ENCODE results near the gene ANKRD27. TPM values are rescaled to one million over a fixed set of nuclear protein-coding genes. Genes with fewer than 3 reads are reported as not detected.
"Not testable (repeated sequence)": the region's sequence is repeated elsewhere in the genome, so short reads cannot be mapped to it uniquely, and the experiment has no call there.

The ANKRD27 gene
- total RNA-seq, 1 experiment from 2014 or later: 40.7 TPM

DNA sequence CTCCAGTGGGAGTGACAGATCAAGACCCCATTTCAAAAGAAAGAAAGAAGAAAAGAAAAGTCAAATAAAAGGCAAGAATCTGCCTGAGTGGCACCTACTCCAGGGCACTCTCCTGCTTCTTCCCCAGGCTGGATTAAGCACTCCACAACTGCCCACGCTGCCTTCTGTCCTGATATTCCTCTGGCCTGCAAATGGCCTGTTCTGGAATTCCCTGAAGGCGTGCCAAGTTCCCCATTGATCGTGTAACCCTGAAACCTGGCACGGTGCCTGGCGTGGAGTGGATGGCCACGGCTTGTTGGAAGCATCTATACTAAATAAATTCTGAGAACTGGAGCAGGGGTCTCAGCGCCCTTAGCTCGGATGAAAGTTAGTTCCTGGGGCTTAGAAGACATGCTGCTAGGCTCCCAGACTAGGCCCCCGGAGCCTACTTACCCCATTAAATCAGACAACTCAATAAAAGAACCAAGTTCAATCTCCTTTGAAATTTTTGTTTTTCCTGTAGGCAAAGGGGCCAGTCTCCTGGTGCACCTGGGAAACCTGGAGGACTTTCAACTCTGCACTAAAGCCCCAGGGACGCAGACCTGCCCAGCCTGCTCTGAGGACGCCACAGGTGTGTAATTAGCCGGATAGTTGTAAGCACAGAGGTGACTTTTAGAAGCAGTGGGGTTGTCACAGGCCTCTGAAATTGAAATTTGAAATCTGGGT, 21.9 kb downstream of the ANKRD27 start:
- no peak for DNase-seq
- H3K4me3 ChIP-seq (ENCODE audit: insufficient read depth, low read depth, low read length): no peak overlapping the region
- no peaks in the 10 kb centered on the region for H3K27me3 ChIP-seq (ENCODE audit: control insufficient read depth, insufficient read depth, low read length)
- H3K36me3 ChIP-seq (replicated peaks; ENCODE audit: control insufficient read depth, insufficient read depth, low read length): peaks cover 2% of the 10 kb centered on the region; the same call in 1 of the 2 replicates

DNA sequence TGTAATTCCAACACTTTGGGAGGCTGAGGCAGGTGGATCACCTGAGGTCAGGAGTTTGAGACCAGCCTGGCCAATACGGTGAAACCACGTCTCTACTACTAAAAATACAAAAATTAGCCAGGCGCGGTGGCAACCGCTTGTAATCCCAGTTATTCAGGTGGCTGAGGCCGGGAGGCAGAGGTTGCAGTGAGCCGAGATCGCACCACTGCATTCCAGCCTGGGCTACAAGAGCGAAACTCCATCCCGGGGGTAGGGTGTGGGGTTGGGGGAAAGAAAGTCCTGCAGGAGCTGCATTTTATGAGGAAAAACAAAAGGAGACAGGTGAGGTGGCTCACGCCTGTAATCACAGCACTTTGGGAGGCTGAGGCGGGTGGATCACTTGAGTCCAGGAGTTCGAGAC, 22.6 kb downstream of the ANKRD27 start:
- not testable (repeated sequence) for H3K36me3 ChIP-seq (replicated peaks; ENCODE audit: control insufficient read depth, insufficient read depth, low read length); H3K4me3 ChIP-seq (ENCODE audit: insufficient read depth, low read depth, low read length); H3K27me3 ChIP-seq (ENCODE audit: control insufficient read depth, insufficient read depth, low read length); DNase-seq

DNA sequence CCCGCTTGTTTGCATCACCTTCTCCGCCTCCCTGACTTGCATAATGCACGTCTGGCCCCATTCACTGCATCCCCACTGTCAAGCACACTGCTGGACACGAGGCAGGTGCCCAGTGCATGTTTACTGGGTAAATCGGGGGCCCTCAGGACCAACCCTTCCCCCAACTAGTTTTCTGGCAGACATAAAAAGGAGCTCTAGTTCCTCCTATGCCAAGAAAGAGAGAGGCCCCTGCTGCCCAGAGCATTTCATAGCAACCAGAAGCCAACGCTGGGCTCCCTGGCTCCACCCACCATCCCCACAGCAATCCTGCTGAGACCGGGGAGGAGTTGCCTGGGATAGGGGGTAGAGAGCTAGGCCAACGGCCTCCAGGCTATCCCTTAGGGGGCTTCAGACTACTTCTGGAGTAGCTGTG, 23.2 kb downstream of the ANKRD27 start:
- peak; percentile 94 for DNase-seq
- Histone ChIP-seq H3K4me3 (ENCODE audit: insufficient read depth, low read depth, low read length) (no peak overlapping the region), H3K36me3 (replicated peaks; ENCODE audit: control insufficient read depth, insufficient read depth, low read length) (peaks cover 5% of the 10 kb centered on the region), H3K27me3 (ENCODE audit: control insufficient read depth, insufficient read depth, low read length) (no peaks in the 10 kb centered on the region)

DNA sequence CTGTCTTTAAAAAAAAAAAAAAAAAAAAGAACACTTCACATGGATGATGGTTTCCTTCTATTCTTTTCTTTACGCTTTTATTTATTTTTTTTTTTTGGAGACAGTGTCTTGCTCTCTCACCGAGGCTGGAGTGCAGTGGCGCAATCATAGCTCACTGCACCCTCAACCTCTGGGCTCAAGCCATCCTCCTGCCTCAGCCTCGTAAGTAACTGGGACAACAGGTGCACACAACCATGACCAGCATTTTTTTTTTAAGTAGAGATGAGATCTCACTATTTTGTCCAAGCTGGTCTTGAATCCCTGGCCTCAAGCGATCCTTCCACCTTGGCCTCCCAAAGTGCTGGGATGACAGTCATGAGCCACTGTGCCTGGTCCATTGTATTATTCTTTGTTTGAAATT, 24.3 kb downstream of the ANKRD27 start:
- H3K36me3 ChIP-seq (replicated peaks; ENCODE audit: control insufficient read depth, insufficient read depth, low read length): peaks cover 5% of the 10 kb centered on the region
- DNase-seq: no peak
- H3K4me3 ChIP-seq (ENCODE audit: insufficient read depth, low read depth, low read length): no peak overlapping the region
- no peaks in the 10 kb centered on the region for H3K27me3 ChIP-seq (ENCODE audit: control insufficient read depth, insufficient read depth, low read length)

DNA sequence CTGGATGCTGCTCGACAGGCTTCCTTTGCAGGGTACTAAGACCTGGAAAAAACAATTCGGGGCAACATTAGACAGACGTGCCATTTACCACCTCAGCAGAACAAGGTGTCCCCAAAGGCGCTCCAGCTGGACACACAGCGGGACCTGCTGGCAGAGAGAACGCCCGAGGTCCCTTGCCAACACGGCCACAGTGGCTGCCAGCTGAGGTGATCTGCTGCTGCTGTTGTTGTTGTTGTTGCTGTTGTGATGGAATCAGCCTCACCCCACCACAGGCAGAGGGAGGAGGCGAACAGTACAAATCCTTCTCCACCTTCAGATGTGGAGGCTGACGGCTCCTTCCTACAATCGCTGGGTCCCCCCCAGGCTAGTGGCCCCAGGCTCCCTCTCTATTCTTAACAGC, 25.2 kb downstream of the ANKRD27 start:
- Histone ChIP-seq H3K27me3 (ENCODE audit: control insufficient read depth, insufficient read depth, low read length) (no peaks in the 10 kb centered on the region), H3K4me3 (ENCODE audit: insufficient read depth, low read depth, low read length) (no peak overlapping the region), H3K36me3 (replicated peaks; ENCODE audit: control insufficient read depth, insufficient read depth, low read length) (peaks cover 4% of the 10 kb centered on the region)
- peak; percentile 8 for DNase-seq

DNA sequence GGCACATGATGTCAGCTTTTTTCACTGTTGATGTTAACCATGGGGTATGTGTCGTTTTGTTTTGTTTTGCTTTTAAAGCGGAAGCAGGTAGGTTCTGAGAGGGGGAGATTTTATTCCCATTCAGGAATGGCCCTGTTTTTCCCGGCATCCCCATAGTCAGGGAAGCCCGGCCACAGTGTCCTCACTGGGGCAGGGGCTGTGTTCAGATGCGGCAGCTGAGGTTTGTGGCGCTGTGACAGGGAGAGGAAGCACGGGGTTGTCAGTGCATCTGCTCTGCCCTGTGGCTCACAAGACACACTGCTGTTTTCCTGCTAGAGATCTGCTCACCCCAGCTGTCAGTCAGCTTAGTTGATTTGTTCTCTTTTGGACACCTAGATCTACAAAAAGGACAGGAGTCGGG, 27.6 kb downstream of the ANKRD27 start:
- no peak for DNase-seq
- Histone ChIP-seq H3K36me3 (replicated peaks; ENCODE audit: control insufficient read depth, insufficient read depth, low read length) (peaks cover 14% of the 10 kb centered on the region), H3K27me3 (ENCODE audit: control insufficient read depth, insufficient read depth, low read length) (no peaks in the 10 kb centered on the region), H3K4me3 (ENCODE audit: insufficient read depth, low read depth, low read length) (no peak overlapping the region)

DNA sequence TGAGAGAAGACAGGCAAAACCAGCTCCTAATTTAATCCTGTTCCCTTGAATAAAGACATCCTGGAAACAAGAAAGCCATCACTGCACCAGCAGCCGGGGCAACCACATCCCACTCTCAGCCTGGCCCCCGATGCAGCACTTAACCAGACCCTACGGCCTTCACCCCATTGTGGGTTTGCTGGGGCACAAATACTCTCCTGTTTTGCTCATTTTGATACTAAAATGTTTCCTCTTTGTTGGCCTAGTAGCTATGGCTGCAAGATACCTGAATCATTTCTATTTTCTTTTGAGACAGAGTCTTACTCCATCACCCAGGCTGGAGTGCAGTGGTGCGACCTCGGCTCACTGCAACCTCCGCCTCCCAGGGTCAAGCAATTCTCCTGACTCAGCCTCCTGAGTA, 28.4 kb downstream of the ANKRD27 start:
- Histone ChIP-seq H3K36me3 (replicated peaks; ENCODE audit: control insufficient read depth, insufficient read depth, low read length) (peaks cover 18% of the 10 kb centered on the region), H3K4me3 (ENCODE audit: insufficient read depth, low read depth, low read length) (no peak overlapping the region), H3K27me3 (ENCODE audit: control insufficient read depth, insufficient read depth, low read length) (no peaks in the 10 kb centered on the region)
- no peak for DNase-seq

DNA sequence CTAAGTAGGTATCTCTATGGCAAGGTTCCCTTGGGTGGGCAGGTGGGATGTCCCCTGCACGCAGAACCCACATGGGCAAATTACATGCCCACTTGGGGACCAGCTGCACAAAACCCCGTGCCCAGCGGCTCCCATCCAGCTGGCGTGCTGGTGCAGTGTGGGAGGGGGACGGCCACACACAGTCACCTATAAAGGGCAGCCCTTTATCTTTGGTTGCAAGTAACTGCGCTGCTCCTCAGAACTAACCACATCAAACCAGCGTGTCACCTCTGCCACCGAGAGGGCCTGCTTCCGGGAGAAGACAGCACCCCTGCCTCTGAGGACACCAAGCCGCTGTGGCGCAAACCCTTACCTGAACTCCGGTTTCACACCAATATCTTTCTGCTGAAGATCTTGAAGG, 32.2 kb downstream of the ANKRD27 start:
- no peak for DNase-seq
- Histone ChIP-seq H3K4me3 (ENCODE audit: insufficient read depth, low read depth, low read length) (no peak overlapping the region), H3K36me3 (replicated peaks; ENCODE audit: control insufficient read depth, insufficient read depth, low read length) (peaks cover 27% of the 10 kb centered on the region), H3K27me3 (ENCODE audit: control insufficient read depth, insufficient read depth, low read length) (no peaks in the 10 kb centered on the region)

DNA sequence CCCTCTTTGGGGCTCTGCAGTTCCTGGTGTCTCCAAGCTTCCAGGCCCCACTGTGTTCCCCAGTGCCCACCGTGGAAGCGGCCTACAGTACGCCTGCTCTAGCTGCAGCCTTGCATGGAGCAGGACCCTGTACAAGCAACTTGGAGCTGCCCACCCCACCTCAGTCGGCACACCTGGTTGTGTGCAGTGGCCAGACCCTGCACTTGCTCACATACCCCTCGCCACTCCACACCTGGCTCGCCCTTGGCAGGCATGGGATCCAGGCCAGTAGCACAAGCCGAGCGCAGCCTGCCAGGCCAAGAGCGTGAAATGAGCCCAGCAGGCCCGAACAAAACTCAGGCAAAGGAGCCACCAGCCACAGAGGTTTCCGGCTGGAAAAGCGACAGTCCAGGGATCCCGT, 36.4 kb downstream of the ANKRD27 start:
- Histone ChIP-seq H3K4me3 (ENCODE audit: insufficient read depth, low read depth, low read length) (no peak overlapping the region), H3K36me3 (replicated peaks; ENCODE audit: control insufficient read depth, insufficient read depth, low read length) (peaks cover 25% of the 10 kb centered on the region)
- no peak for DNase-seq

DNA sequence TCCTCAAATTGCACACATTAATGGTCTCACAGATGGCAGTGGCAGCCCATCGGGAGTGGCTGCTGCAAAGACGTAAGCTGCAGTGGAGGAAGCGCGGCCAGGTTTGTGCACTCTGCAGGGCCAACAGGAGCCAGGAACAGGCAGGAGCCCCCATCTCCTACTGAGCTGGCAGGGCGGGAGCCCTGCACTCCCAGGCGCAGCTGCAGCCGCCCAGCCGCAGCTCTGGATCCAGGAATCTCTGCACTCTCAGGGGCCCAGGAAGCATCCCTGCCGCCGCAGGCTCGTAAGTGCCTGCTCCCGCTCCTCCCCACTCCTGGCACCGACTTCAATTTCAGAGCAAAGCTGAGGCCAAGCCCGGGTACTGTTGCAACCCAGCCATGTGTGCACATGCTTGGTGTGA, 37.5 kb downstream of the ANKRD27 start:
- no peaks in the 10 kb centered on the region for H3K27me3 ChIP-seq (ENCODE audit: control insufficient read depth, insufficient read depth, low read length)
- H3K4me3 ChIP-seq (ENCODE audit: insufficient read depth, low read depth, low read length): no peak overlapping the region
- H3K36me3 ChIP-seq (replicated peaks; ENCODE audit: control insufficient read depth, insufficient read depth, low read length): peaks cover 19% of the 10 kb centered on the region
- DNase-seq: no peak

More for the DNA sequence above, 36.4 kb downstream of the ANKRD27 start:
- no peaks in the 10 kb centered on the region for H3K27me3 ChIP-seq (ENCODE audit: control insufficient read depth, insufficient read depth, low read length)

DNA sequence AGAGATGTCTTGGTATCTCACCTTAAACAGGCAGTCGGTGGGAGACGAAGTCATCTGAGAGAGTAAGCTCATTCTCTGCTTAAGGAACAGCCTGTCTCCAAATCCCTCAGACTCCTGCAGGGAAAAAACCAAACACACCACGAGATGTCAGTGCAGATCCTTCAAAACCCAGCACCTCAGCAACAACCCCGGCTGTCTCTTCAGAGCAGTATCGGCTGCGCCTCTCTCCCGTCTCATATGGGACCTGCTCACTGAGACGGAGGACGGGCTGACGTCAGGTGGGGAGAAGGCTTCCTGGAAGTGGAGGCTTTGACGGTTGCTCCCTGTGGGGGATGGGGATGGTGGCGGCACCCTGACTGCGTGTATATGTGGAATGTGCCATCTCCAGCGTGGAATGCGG, 43.6 kb downstream of the ANKRD27 start:
- DNase-seq: no peak
- Histone ChIP-seq H3K27me3 (ENCODE audit: control insufficient read depth, insufficient read depth, low read length) (no peaks in the 10 kb centered on the region), H3K36me3 (replicated peaks; ENCODE audit: control insufficient read depth, insufficient read depth, low read length) (peaks cover 14% of the 10 kb centered on the region), H3K4me3 (ENCODE audit: insufficient read depth, low read depth, low read length) (no peak overlapping the region)

DNA sequence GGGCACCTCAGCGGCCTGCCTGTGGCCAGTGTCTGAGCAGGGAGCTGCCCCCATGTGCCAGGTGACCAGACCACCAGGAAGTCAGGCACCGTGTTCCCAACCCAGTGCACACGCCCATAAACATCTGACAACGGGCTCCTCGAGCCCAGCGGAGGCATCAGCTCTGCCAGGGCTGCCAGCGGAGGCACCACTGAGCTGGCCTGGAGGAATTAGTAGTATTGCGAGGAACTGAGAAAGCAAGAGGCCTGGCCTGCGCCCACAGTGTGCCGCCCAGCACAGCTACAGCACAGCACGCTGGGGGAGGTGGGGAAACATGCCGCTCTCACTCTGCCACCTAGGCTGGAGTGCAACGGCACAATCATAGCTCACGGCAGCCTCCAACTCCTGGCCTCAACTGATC, 44.6 kb downstream of the ANKRD27 start:
- Histone ChIP-seq H3K4me3 (ENCODE audit: insufficient read depth, low read depth, low read length) (no peak overlapping the region), H3K36me3 (replicated peaks; ENCODE audit: control insufficient read depth, insufficient read depth, low read length) (peaks cover 13% of the 10 kb centered on the region), H3K27me3 (ENCODE audit: control insufficient read depth, insufficient read depth, low read length) (no peaks in the 10 kb centered on the region)
- DNase-seq: peak; percentile 59

DNA sequence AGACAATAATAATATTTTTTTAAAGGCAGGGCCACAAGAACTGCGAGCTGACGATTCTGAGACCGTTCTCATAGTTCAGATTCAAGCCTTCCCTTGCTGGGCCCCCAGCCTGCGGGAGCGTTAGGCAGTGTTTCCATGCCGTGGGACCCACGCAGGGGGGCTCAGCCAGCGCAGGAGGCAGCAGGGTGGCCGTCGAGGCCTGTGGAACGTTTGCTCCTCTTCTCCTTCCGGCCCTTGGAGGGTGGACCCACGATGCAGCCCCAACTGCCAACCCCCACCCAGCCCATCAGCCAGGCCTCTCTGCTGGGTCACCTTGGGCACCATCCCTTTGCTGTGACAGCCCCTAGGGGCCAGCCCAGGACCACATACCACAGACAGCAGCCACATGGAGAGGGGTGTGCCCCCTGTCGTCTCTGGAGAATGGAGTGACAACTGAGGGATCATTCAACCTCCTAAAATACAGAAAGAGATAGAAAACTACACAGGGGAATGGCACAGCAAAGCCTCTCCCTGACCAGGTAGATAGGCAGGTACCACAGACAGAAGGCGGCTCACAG, 47.2 kb downstream of the ANKRD27 start:
- DNase-seq: no peak
- Histone ChIP-seq H3K4me3 (ENCODE audit: insufficient read depth, low read depth, low read length) (no peak overlapping the region), H3K27me3 (ENCODE audit: control insufficient read depth, insufficient read depth, low read length) (no peaks in the 10 kb centered on the region), H3K36me3 (replicated peaks; ENCODE audit: control insufficient read depth, insufficient read depth, low read length) (peaks cover 21% of the 10 kb centered on the region)

DNA sequence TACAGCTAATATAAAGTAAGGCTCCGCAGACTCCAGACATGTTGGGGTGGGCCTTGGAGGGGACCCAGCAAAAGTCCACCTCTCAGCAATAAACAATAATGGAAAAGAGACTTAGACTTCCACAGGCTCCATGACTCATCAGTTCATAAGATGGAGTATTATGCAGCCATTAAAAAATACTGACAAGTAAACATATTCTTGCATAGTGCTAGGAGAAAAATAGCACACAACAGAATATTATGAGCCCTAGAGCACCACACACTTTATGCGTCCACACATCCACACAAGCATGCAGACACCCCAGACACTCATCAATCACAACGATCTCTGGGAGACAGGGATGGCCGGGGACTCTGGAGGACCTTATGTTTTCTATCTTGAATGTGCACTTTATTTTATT, 48.0 kb downstream of the ANKRD27 start:
- H3K4me3 ChIP-seq (ENCODE audit: insufficient read depth, low read depth, low read length): no peak overlapping the region
- H3K36me3 ChIP-seq (replicated peaks; ENCODE audit: control insufficient read depth, insufficient read depth, low read length): peaks cover 23% of the 10 kb centered on the region
- H3K27me3 ChIP-seq (ENCODE audit: control insufficient read depth, insufficient read depth, low read length): no peaks in the 10 kb centered on the region
- DNase-seq: no peak

DNA sequence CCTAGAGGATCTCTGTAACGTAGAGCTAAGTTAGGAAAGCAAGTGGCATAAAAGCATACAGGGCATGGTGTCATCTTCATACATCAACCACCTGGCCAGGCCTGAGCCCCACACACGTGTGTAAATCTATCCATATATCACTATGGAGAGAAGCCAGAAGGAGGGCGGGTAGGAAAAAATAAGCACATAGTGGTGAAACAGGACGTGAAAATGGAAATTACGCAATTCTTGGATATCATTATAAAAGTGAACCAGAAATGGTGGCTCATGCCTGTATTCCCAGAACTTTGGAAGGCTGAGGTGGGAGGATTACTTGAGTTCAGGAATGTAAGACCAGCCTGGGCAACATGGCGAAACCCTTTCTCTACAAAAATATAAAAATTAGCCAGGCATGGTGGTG, 50.6 kb downstream of the ANKRD27 start:
- H3K36me3 ChIP-seq (replicated peaks; ENCODE audit: control insufficient read depth, insufficient read depth, low read length): peaks cover 26% of the 10 kb centered on the region
- H3K27me3 ChIP-seq (ENCODE audit: control insufficient read depth, insufficient read depth, low read length): no peaks in the 10 kb centered on the region
- no peak for DNase-seq
- H3K4me3 ChIP-seq (ENCODE audit: insufficient read depth, low read depth, low read length): no peak overlapping the region

All from H7 (cell line).